Liver (tissue), 9 donors: ENCODE measurements around the gene RALGPS1. TPM values are rescaled to one million over a fixed set of nuclear protein-coding genes. Genes with fewer than 3 reads are reported as not detected.

Experiments
- DNase-seq: peaks from one replicate; pipeline ENCODE4 v3.0.0-alpha.2; 2017; ENCODE audit warnings: low spot score
- H3K27ac ChIP-seq, 2 donors: one replicate each; pipeline ENCODE4 v1.7.0; 2013; ENCODE audit warnings: inconsistent platforms in 2 of 2, low read length in 2 of 2, control low read depth in 1 of 2, low read depth in 1 of 2, mild to moderate bottlenecking in 1 of 2
- H3K27me3 ChIP-seq, 4 donors: one replicate each; pipeline versions ENCODE4 v1.6.1 to v1.7.0; 2013; ENCODE audit warnings: low read length in 3 of 4, inconsistent platforms in 1 of 4, mild to moderate bottlenecking in 1 of 4, moderate library complexity in 1 of 4; ENCODE audit not compliant: control insufficient read depth in 4 of 4, insufficient read depth in 4 of 4
- H3K36me3 ChIP-seq, 4 donors: one replicate each; pipeline versions ENCODE4 v1.6.1 to v1.7.0; 2013; ENCODE audit warnings: low read length in 3 of 4, mild to moderate bottlenecking in 3 of 4, low read depth in 1 of 4, moderate library complexity in 1 of 4; ENCODE audit not compliant: control insufficient read depth in 4 of 4, insufficient read depth in 3 of 4
- H3K4me1 ChIP-seq, 4 donors: one replicate each; pipeline versions ENCODE4 v1.6.1 to v1.7.0; 2013; ENCODE audit warnings: low read length in 3 of 4, mild to moderate bottlenecking in 3 of 4, moderate library complexity in 1 of 4; ENCODE audit not compliant: control insufficient read depth in 4 of 4, insufficient read depth in 4 of 4
- H3K4me3 ChIP-seq, 3 donors: one replicate each; pipeline versions ENCODE4 v1.6.1 to v1.7.0; 2013; ENCODE audit warnings: low read length in 3 of 3, control low read depth in 1 of 3, low read depth in 1 of 3, mild to moderate bottlenecking in 1 of 3
- H3K9ac ChIP-seq, 2 donors: one replicate each; pipeline ENCODE4 v1.7.0; 2013; ENCODE audit warnings: low read length in 2 of 2, mild to moderate bottlenecking in 2 of 2, moderate library complexity in 2 of 2, control low read depth in 1 of 2, low read depth in 1 of 2
- H3K9me3 ChIP-seq, 4 donors: one replicate each; pipeline versions ENCODE4 v1.6.1 to v1.7.0; 2013; ENCODE audit warnings: low read length in 3 of 4; ENCODE audit not compliant: control insufficient read depth in 4 of 4
- EGR1 ChIP-seq, 2 donors: IDR thresholded peaks; 2 replicates each; pipeline ENCODE4 v1.6.1; 2016 to 2018; ENCODE audit warnings: antibody characterized with exemption in 2 of 2, low read depth in 2 of 2
- FOXA1 ChIP-seq: IDR thresholded peaks from 2 replicates; pipeline ENCODE4 v1.6.1; 2016; ENCODE audit warnings: antibody characterized with exemption
- HNF4A ChIP-seq, 2 donors: conservative IDR thresholded peaks; 2 replicates each; pipeline ENCODE4 v1.6.1; 2016; ENCODE audit warnings: antibody characterized with exemption in 2 of 2, mild to moderate bottlenecking in 2 of 2
- HNF4G ChIP-seq: IDR thresholded peaks from 2 replicates; pipeline ENCODE4 v1.6.1; 2016; ENCODE audit warnings: antibody characterized with exemption
- JUND ChIP-seq, 2 donors: IDR thresholded peaks; 2 replicates each; pipeline ENCODE4 v1.6.1; 2016; ENCODE audit warnings: antibody characterized with exemption in 2 of 2
- NR2F2 ChIP-seq: IDR thresholded peaks from 2 replicates; pipeline ENCODE4 v1.6.1; 2016; ENCODE audit warnings: antibody characterized with exemption
- RAD21 ChIP-seq, 2 donors: IDR thresholded peaks; 2 replicates each; pipeline ENCODE4 v1.6.1; 2016; ENCODE audit warnings: antibody characterized with exemption in 2 of 2, mild to moderate bottlenecking in 2 of 2
- RXRA ChIP-seq, 2 donors: IDR thresholded peaks; 2 replicates each; pipeline ENCODE4 v1.6.1; 2017 to 2018; ENCODE audit warnings: antibody characterized with exemption in 2 of 2, mild to moderate bottlenecking in 1 of 2
- SP1 ChIP-seq: IDR thresholded peaks from 2 replicates; pipeline ENCODE4 v1.6.1; 2018; ENCODE audit warnings: antibody characterized with exemption, mild to moderate bottlenecking
- YY1 ChIP-seq: IDR thresholded peaks from 2 replicates; pipeline ENCODE4 v1.6.1; 2016; ENCODE audit warnings: antibody characterized with exemption, mild to moderate bottlenecking
- WGBS: extraction: QIAGEN DNeasy Blood & Tissue Kit; methylation state at CpG from one replicate; pipeline ENCODE4 v1.1.7; 2013; 5-methylcytosine and 5-hydroxymethylcytosine counted together
- polyA plus RNA-seq, 2 donors: library from polyadenylated mRNA; stranded (reverse) in 1 of 2; unstranded in 1 of 2; fragments of 200-250 nt in 1 of 2; fragments of >200 nt in 1 of 2; fragmentation: Nextera tagmentation in 1 of 2; extraction: Ambion mirVana in 1 of 2; gene quantifications; one replicate each; pipeline versions ENCODE4 v1.2.1 to v1.2.3, GENCODE V29; 2013 to 2015
- total RNA-seq, 2 donors: library from RNA; depleted of rRNA; stranded (reverse); fragments of >200 nt; gene quantifications; one replicate each; pipeline ENCODE4 v1.2.3, GENCODE V29; 2014
- TF ChIP-seq, protein P1 (sequence below): IDR thresholded peaks from 2 replicates; pipeline ENCODE4 v1.6.1; 2016; ENCODE audit warnings: antibody characterized with exemption
- TF ChIP-seq, protein P2 (sequence below): fragments of 150-350 bp; IDR thresholded peaks from 2 replicates; pipeline ENCODE4 v1.5.1; 2017; ENCODE audit warnings: improper control_type of control experiment, low read depth, low read length; ENCODE audit not compliant: missing input control
- TF ChIP-seq, protein P3 (sequence below): IDR thresholded peaks from 2 replicates; pipeline ENCODE4 v1.6.1; 2016; ENCODE audit warnings: antibody characterized with exemption
- donor health status: healthy.
- donor health status: healthy.
- donor health status: healthy.
- donor health status: healthy.
- donor health status: healthy.

Gene RALGPS1, protein sequence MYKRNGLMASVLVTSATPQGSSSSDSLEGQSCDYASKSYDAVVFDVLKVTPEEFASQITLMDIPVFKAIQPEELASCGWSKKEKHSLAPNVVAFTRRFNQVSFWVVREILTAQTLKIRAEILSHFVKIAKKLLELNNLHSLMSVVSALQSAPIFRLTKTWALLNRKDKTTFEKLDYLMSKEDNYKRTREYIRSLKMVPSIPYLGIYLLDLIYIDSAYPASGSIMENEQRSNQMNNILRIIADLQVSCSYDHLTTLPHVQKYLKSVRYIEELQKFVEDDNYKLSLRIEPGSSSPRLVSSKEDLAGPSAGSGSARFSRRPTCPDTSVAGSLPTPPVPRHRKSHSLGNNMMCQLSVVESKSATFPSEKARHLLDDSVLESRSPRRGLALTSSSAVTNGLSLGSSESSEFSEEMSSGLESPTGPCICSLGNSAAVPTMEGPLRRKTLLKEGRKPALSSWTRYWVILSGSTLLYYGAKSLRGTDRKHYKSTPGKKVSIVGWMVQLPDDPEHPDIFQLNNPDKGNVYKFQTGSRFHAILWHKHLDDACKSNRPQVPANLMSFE
- total RNA-seq (1 to 10 TPM; 2.1 to 2.7 TPM), polyA plus RNA-seq (1 to 10 TPM; 1.4 to 1.8 TPM)

DNA sequence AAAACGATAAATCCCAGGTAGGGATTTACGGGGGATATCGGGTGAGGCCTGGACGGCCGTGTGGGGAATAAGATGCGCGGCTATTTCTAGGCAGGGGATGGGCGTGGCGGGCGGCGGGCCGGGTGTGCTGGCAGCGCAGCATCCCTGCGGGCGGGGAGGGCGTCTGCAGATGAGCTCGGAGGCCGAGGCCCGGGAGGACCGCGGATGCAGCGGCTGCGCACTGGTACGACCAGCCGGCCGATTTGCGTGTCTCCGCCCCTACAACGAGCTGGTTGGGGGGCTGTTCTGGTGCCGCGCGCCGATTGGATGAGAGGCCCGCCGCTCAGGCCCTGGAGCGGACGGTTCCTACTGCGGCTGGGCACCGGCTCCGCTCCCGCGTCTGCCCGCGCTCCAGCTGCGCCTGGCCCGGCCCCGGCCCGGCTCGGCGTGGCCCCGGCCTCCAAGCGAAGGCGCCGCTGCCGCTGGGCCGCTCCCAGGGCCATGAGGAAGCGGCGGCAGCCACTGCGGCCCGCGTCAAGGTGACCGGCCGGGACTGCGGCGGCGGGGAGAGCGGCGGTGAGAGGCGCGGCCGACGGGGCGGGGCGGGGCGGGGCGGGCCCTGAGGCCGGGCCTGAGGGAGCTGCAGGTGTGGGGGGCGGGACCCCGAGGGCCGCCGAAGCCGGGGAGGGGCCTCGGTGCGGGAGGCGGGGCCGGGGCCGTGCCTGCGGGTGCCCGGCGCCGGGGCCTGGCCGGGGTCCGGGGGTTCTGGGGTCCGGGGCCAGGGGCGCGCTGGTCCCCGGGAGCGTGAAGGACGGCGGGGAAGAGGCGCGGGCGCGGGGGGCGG, at the start of gene RALGPS1:
RALGPS1 (plus strand) TSS at position 325 of the 823 bp plus-strand sequence. CDS start 47,508 bp downstream, outside the sequence.
- no peaks in the 10 kb centered on the region for H3K9me3 ChIP-seq
- peaks cover 0 to 10% (median 7%) of the 10 kb centered on the region in 4 donors for H3K4me1 ChIP-seq
- peak within 1 kb of the TSS in 2 of 3 donors; percentile 13 to 99 for H3K4me3 ChIP-seq
- 1% methylated on average over 105 of the region's 105 CpGs for WGBS
- H3K9ac ChIP-seq, result no peak within 1 kb of the TSS
- peak; percentile 89 for DNase-seq
- TF ChIP-seq FOXA1 (no peak), SP1 (peak; percentile 60), RXRA (IDR thresholded peaks at IDR 0.05) (no peak), HNF4A (conservative IDR thresholded peaks at IDR 0.05) (no peak), RAD21 (IDR thresholded peaks at IDR 0.05) (peak in 1 of 2 donors; percentile 19), JUND (IDR thresholded peaks at IDR 0.05) (no peak), EGR1 (IDR thresholded peaks at IDR 0.05; ENCODE audit: low read depth in 2 of 2) (no peak)
- TF ChIP-seq, protein P1, sequence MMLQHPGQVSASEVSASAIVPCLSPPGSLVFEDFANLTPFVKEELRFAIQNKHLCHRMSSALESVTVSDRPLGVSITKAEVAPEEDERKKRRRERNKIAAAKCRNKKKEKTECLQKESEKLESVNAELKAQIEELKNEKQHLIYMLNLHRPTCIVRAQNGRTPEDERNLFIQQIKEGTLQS, result no peak
- TF ChIP-seq, protein P2, sequence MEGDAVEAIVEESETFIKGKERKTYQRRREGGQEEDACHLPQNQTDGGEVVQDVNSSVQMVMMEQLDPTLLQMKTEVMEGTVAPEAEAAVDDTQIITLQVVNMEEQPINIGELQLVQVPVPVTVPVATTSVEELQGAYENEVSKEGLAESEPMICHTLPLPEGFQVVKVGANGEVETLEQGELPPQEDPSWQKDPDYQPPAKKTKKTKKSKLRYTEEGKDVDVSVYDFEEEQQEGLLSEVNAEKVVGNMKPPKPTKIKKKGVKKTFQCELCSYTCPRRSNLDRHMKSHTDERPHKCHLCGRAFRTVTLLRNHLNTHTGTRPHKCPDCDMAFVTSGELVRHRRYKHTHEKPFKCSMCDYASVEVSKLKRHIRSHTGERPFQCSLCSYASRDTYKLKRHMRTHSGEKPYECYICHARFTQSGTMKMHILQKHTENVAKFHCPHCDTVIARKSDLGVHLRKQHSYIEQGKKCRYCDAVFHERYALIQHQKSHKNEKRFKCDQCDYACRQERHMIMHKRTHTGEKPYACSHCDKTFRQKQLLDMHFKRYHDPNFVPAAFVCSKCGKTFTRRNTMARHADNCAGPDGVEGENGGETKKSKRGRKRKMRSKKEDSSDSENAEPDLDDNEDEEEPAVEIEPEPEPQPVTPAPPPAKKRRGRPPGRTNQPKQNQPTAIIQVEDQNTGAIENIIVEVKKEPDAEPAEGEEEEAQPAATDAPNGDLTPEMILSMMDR, result no peak
- H3K36me3 ChIP-seq, result no peaks in the 10 kb centered on the region
- H3K27me3 ChIP-seq, result no peaks in the 10 kb centered on the region
- peak within 1 kb of the TSS in 1 of 2 donors; percentile 28 for H3K27ac ChIP-seq

DNA sequence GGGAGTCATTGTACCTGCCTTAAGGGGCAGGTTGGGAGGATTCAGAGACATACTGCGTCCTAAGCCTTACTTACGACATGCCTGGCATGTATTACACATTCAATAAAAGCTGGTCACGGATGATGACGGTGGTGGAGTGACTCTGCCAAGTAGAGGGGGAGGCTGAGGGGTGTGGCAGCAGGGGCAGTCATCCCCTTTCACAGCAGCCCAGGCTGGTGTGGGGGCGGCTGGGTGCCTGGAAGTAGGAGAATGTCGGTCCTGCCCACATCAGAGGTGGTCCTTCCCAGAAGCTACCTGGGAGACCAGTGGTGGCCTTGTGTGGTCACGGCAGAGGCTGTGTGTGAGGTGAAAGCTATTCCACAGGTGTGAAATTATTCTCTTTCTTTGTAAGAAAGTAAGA, 45.2 kb upstream of the RALGPS1 start:
- Histone ChIP-seq H3K4me1 (peaks cover 2 to 7% (median 6%) of the 10 kb centered on the region in 4 donors), H3K27me3 (no peaks in the 10 kb centered on the region), H3K36me3 (peaks cover 0 to 8% (median 3%) of the 10 kb centered on the region in 4 donors), H3K9me3 (no peaks in the 10 kb centered on the region), H3K4me3 (no peak overlapping the region), H3K27ac (no peak overlapping the region), H3K9ac (no peak overlapping the region)
- DNase-seq, result no peak
- WGBS, result 89% methylated on average over 7 of the region's 7 CpGs
- TF ChIP-seq HNF4A (conservative IDR thresholded peaks at IDR 0.05) (no peak), EGR1 (IDR thresholded peaks at IDR 0.05; ENCODE audit: low read depth in 2 of 2) (no peak), YY1 (no peak), RXRA (IDR thresholded peaks at IDR 0.05) (no peak), RAD21 (IDR thresholded peaks at IDR 0.05) (no peak), SP1 (no peak), HNF4G (no peak), NR2F2 (no peak), FOXA1 (no peak)
- TF ChIP-seq, protein P3, sequence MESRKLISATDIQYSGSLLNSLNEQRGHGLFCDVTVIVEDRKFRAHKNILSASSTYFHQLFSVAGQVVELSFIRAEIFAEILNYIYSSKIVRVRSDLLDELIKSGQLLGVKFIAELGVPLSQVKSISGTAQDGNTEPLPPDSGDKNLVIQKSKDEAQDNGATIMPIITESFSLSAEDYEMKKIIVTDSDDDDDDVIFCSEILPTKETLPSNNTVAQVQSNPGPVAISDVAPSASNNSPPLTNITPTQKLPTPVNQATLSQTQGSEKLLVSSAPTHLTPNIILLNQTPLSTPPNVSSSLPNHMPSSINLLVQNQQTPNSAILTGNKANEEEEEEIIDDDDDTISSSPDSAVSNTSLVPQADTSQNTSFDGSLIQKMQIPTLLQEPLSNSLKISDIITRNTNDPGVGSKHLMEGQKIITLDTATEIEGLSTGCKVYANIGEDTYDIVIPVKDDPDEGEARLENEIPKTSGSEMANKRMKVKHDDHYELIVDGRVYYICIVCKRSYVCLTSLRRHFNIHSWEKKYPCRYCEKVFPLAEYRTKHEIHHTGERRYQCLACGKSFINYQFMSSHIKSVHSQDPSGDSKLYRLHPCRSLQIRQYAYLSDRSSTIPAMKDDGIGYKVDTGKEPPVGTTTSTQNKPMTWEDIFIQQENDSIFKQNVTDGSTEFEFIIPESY, result no peak
